ENCODE measurements around the gene EFNA5.

GRCh38 chr5:107342371-107342770 is 328.4 kb downstream of the EFNA5 start:
- TF ChIP-seq CTCF (IDR thresholded peaks at IDR 0.05; ENCODE audit: low read depth, low read length, missing input control) = no peak
- no peak for TF ChIP-seq RAD21 (IDR thresholded peaks at IDR 0.05)
- TF ChIP-seq ZBTB33 (IDR thresholded peaks at IDR 0.05) = no peak
- no peak for TF ChIP-seq JUND (IDR thresholded peaks at IDR 0.05)
- TF ChIP-seq REST (IDR thresholded peaks at IDR 0.05) = no peak
- TF ChIP-seq GABPA (IDR thresholded peaks at IDR 0.05 in 1 of 2, conservative IDR thresholded peaks at IDR 0.05 in 1 of 2) = no peak
- no peak for TF ChIP-seq MAX (IDR thresholded peaks at IDR 0.05)
- TF ChIP-seq TAF1 (conservative IDR thresholded peaks at IDR 0.05) = no peak
- TF ChIP-seq YY1 (IDR thresholded peaks at IDR 0.05) = no peak
- TF ChIP-seq EGR1 (IDR thresholded peaks at IDR 0.05; ENCODE audit: low read depth in 2 of 2) = no peak
- TF ChIP-seq FOXA1 (IDR thresholded peaks at IDR 0.05) = no peak
- TF ChIP-seq SP1 (IDR thresholded peaks at IDR 0.05) = no peak
- TF ChIP-seq ATF3 (IDR thresholded peaks at IDR 0.05) = no peak

Data from liver (tissue), 3 donors.